CD4-positive, alpha-beta T cell treated with Interleukin-6 for 4 hours (primary cell): ENCODE measurements around the gene PRX.
"Not testable (repeated sequence)": the region's sequence is repeated elsewhere in the genome, so short reads cannot be mapped to it uniquely, and the experiment has no call there.

Source experiments
- DNase-seq: peaks from one replicate; pipeline ENCODE4 v3.0.0-alpha.2; 2020; ENCODE audit warnings: mixed read lengths

PRX gene

DNA sequence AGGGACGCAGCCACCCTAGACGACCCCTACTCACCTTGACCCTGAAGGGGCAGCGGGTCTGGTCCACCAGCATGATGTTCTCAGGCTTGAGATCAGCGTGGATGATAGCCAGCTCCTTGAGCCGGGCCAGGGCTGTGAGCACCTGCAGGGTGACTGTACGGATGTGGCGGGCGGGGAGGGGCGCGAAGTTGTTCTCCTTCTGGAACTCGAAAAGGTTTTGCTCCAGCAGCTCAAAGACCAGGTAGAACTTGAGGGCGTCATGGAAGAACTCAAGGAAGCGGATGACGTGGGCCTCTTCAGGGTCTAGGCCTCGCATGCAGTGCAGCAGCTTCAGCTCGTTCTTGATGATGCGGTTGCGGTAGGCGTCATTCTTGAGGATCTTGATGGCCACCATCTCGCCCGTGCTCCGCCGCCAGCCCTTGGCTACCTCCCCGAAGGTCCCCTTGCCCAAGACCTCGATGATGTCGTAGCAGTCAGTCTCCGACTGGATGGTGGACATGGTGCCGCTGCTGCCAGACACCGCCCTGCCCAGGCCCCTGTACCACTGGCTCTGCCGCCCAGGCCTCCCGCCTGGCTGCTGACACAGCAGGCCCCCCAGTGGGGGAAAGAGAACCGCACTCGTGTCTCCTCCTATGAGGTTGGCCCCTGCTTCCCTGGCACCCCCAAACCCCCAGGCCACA lies 23.6 kb downstream of the PRX start:
- DNase-seq: no peak

DNA sequence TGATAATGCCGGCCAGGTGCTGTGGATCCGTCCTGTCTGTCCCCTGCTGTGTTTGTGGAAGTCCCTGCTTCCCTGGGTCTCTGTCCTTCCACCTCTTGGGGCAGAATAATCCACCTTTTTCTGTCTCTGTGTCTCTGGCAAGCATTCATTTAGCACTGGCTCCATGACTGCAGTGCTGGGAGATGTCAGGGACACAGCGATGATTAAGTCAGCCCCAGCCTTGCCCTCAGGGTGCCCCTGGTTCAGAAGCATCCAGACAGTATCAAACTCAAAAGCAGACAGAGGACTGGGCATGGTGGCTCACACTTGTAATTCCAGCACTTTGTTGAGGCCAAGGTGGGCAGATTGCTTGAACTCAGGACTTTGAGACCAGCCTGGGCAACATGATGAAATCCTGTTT lies 24.7 kb downstream of the PRX start:
- no peak for DNase-seq

DNA sequence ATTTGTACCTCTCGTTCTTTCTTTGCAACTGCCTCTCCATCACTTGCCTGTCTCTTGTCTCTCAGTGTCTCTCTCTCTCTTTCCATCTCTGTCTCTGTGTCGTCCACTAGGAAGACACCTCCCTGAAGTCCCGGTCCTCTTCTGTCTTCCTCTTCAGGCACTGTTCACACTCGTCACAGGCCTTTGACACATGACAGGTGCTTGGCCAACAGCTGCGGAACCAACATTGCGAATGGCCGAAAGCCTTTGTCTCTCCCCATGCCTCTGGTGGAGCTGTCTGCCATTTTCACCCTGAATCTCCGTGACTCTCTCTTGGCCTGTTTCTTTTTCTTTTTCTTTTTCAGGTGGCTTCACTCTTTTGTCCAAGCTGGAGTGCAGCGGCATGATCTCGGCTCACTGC lies 26.0 kb downstream of the PRX start:
- no peak for DNase-seq

DNA sequence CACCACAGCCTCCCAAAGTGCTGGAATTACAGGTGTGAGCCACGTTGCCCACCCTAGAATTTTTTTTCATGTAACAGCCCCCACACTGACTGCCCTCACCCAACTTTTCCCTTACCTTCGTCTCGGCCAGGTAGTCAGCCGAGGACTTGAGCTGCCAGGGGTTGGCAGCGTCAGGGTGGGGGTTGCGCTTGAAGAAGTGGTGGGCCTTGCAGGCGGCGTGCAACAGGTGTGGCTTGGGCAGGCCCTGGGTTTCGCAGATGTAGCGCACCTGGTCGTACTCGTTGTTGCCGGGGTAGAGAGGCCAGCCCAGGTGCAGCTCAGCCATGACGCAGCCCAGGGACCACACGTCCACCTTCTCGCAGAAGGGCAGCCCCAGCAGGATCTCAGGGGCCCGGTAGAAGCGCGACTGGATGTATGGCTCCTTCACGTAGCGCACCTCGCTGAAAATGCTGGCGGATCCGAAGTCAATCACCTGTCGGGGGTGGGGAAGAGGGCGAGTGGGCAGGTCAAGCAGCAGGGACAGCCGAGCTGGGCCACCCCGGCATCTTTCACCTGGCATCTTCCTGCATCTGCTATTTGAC lies 29.4 kb downstream of the PRX start:
- DNase-seq: no peak

DNA sequence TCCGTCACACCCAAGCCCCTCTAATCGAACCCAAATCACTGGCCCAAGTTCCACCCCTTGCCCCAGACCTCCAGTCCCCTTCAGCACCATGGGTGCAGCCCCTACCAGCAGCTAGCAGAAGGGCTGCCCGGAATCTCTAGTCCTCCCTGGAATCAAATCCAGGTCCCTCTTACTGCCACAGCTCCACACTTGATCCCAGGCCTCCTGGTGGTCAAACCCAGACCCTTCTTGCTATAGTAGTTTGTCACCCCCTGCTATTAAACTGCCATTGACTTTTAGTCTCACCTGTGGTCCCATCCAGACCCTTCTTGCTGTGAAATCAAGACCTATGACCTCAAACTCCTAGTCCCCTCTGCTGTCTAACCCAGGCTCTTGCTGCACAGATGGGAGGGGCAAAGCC lies 31.9 kb downstream of the PRX start:
- no peak for DNase-seq

DNA sequence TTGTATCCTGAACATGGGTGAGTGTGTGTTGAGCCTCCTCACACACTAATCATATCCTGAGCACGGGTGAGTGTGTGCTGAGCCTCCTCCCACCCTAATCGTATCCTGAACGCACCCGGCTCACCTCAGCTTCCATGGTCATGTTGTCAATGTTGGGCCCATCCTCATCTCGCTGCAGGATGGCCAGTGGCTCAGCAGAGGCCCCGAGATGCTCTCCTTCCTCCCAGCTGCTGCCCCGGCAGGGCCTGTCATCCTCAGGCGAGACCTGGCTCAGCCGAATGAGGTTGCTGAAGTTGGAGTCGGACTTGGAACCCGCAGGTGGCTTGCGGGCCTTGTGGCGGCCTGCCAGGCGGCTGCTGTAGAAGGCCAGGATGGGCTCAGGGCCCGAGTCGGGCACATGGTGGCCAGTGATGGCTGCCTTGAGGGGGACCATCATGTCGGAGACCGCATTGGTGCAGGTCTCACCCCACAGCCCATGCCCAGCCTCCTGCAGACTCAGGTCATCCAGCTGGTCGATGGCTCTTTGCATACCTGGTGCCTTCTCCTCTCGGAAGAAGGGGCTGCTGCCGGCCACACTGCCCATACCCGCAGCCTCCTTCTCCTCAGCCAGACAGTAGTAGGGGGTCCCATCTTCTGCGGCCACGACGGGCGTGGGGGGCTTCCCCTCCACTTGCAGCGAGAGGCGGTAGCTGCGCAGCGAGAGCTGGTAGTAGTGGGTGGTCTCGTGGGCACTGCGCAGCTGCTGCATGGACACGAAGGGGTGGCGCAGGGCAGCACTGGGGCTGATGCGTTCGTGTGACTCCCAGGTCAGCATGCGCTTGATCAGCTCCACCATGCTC lies 32.8 kb downstream of the PRX start:
- no peak for DNase-seq

DNA sequence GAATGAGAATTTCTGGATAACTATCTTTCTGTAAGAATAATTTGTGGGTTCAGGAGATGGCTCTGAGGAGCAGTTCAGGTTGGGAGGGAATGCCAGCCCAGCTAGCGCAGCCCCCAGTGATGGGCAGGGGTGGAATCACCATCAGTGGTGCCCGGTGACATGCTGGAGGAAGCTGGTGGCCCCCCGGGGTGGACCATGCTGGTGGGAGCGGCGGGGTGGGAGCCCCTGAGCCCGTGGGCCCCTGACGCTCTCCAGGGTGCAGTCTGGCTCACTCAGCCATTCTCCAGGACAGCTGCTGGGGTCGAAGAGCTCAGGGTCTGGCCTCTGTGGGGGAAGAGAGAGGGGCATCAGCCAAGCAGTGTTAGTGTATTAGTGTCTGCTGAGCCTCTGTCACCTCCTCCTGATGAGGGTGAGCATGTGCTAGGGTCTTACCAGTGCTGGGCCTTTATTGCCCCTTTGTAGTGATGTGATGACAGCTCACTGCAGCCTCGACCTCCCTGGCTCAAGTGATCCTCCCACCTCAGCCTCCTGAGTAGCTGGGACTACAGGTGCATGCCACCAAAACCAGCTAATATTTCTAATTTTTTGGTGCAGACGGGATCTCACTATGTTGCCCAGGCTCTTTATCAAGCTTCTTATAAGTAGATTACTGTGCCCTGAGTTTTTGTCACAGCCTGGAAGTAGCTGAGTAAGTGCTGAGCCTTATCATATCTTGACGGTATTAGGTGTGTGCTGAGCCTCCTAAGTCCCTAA lies 33.6 kb downstream of the PRX start:
- no peak for DNase-seq

DNA sequence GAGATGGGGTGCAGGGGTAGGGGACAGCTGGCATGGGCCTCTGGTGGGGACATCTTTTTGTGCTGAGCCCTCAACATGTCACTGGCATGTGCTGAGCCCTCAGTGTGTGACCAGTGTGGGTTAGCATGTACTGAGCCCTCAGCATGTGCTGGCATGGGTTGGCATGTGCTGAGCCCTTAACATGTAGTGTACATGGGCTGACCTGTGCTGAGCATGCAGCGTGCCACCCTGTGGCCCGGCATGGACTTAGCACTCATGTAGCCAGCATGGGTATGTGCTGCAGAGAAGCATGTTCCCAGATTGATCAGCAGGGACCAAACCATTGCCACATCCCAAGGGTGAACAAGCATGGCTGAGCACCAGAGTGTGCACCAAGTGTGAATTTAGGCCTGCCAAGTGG lies 34.7 kb downstream of the PRX start:
- no peak for DNase-seq

DNA sequence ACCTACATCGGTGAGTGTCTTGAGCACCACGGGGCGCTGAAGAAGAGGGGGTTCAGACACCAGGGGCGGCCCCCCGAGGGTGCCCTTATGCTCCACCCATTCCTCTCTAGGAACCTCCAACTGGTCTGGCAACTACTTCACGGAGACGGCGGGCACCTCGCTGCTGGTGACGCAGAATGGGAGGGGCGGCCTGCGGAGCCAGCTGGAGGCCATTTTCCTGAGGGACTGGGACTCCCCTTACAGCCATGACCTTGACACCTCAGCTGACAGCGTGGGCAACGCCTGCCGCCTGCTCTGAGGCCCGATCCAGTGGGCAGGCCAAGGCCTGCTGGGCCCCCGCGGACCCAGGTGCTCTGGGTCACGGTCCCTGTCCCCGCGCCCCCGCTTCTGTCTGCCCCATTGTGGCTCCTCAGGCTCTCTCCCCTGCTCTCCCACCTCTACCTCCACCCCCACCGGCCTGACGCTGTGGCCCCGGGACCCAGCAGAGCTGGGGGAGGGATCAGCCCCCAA lies 35.2 kb downstream of the PRX start:
- DNase-seq: no peak

DNA sequence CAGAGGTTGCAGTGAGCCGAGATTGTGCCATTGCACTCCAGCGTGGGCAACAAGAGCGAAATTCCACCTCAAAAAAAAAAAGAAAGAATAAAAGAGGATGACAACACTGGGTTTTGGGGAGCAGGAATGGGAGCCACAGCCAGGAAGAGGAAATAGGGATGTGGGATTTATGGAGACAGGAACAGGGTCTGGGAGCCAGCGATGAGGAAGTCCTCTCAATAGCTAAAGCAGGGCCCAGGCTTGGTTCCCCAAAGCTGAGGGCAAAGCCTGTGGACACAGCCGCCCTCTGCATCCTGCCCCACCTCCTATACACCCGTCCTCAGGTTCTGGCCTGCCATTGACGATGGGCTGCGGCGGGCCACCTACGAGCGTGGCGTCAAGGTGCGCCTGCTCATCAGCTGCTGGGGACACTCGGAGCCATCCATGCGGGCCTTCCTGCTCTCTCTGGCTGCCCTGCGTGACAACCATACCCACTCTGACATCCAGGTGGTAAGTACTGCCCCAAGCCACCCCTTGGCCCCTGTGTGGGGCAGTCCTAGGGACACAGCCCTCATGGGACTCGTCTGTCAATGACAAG lies 36.8 kb downstream of the PRX start:
- no peak for DNase-seq

DNA sequence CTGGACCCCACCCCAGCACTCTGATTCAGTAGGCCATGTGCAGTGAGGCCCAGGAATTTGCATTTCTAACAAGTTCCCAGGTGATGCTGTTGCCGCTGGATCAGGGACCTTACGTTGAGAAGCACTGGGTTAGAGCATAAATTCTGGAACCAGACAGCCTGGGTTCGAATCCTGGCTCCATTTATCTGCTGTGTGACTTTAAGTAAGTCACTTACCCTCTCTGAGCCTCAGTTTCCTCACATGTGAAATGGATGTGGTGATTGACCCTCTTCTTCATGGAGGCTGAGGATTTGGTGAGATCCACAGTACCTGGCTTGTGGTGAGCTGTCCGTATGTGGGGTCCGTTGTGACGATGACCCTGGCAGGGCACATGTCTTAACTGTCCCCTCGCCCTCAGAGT lies 39.1 kb downstream of the PRX start:
- DNase-seq: no peak

DNA sequence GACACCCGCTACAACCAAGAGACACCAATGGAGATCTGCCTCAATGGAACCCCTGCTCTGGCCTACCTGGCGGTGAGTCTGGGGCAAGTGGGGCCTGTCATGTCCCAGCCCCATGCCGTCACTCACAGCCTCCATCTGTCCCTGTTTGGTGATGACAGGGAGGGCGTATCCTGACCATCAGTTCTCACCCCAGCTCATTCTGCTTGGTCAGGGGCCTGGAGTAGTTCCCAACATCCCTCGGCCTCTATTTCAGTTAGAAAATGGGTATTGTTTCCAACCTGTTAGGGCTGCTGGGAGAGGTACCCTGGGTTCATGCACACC lies 41.4 kb downstream of the PRX start:
- no peak for DNase-seq

DNA sequence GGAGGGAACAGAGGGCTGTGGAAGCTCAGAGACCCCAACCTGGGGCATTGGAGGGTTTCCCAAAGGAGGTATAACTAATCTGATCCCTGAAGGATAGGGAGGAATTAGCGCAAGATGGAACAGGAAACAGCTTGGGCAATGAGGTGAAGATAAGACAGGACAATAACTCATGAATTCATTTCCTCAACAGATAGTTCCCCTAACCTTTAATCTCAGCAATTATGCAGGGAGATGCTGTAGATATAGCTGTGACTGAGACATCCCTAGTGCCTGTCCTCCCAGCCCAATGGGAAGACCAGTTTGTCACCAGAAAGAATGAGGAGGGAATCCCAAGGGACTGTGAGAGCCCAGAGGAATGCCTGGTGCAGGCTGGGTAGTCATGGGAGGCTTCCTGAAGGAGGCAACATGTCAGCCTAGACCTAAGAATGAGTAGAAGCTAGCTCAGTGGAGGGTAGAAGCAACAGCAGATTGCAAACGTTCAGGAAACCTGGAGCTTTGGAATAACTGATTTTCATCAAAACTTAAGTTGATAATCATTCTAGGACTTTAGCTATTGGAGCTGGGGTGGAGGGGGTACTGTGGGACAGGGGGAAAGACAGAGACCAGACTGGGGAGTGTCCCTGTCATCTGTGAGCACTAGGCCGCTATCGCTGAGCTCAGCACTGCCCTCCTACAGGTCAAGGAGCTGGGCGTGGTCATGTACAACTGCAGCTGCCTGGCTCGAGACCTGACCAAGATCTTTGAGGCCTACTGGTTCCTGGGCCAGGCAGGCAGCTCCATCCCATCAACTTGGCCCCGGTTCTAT lies 42.0 kb downstream of the PRX start:
- no peak for DNase-seq

DNA sequence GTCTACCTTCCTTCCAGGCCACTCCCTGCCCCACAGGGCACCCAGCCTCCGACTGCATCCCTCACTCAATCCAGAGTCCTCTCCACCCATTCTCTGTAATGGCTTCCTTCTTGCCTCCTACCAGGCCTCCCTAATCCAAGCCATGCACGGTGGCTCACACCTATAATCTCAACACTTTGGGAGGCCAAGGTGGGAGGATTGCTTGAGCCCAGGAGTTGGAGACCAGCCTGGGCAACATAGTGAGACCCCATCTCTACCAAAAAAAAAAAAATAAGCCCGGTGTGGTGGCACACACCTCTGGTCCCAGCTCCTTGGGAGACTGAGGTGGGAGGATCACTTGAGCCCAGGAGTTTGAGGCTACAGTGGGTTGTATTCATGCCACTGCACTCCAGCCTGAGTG lies 42.9 kb downstream of the PRX start:
- not testable (repeated sequence) for DNase-seq

DNA sequence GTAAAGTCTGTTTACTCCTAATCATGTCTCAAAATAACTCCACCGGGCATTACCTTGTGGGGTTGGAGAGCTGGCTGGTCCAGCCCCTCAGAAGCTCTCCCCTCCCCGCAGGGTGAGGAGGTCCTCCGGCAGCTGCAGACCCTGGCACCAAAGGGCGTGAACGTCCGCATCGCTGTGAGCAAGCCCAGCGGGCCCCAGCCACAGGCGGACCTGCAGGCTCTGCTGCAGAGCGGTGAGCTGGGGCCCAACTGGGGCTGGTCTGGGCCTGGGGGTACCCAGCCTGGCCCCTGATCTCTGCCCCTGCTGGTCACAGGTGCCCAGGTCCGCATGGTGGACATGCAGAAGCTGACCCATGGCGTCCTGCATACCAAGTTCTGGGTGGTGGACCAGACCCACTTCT lies 43.4 kb downstream of the PRX start:
- no peak for DNase-seq

DNA sequence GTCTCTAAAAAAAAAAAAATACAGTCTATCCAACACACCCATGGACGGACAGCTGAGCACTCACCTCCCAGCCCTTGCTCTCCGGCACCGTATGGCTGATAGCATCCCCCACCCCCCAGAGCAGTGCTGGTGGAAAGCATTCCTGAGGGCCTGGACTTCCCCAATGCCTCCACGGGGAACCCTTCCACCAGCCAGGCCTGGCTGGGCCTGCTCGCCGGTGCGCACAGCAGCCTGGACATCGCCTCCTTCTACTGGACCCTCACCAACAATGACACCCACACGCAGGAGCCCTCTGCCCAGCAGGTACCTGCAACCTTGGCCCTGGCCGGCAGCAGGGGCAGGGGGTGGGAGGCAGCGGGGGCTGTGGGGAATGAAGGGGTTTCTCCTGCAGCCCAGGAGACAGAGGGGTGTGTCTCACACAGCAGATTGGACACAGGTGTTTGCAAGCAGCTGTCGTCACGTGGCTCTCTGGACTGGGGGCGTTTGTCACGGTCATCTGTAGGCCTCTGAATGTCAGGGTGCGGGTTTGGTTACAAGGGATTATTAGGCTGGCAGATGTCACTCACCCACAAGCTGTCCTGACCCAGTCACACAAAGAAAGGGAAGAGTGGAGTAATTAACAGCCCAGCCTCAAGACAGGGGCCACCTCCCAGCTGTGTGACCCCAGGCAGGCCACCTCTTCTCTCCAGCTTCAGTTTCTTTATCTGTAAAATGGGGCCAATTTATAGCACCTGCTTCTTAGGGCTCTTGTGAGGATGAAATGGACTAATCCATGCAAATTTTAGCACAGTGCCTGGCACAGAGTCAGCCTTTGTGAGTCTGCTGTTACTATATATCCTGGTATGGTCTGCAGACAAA lies 45.4 kb downstream of the PRX start:
- no peak for DNase-seq

DNA sequence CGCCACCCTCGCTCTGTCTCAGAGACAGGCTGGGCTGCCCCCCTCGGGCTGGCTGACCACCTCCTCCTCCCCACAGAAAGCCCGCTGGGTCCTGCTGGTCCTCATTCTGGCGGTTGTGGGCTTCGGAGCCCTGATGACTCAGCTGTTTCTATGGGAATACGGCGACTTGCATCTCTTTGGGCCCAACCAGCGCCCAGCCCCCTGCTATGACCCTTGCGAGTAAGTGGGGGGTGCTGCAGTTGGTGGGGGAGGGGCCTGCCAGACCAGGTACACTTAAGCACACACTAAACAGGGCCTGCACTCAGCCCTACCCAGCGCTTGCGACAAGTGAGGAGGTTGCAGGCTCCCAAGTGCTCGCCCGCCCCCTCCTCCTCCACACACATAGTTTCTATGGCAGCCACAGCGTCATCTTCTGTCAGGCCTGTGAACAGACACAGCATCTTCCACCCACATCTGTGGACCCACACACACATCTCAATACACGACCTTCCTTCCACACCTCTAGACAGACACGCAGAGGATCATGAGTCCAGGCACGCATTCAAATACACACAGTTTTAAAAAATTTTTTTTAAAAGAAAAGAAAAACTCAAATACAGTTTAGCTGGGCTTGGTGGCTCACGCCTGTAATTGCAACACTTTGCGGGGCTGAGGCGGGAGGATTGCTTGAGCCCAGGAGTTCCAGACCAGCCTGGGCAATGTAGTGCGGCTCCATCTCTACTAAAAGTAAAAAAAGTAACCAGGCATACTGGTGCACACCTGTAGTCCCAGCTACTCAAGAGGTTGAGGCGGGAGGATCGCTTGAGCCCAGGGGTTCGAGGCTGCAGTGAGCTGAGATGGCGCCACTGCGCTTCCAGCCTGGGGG lies 46.2 kb downstream of the PRX start:
- DNase-seq: no peak

DNA sequence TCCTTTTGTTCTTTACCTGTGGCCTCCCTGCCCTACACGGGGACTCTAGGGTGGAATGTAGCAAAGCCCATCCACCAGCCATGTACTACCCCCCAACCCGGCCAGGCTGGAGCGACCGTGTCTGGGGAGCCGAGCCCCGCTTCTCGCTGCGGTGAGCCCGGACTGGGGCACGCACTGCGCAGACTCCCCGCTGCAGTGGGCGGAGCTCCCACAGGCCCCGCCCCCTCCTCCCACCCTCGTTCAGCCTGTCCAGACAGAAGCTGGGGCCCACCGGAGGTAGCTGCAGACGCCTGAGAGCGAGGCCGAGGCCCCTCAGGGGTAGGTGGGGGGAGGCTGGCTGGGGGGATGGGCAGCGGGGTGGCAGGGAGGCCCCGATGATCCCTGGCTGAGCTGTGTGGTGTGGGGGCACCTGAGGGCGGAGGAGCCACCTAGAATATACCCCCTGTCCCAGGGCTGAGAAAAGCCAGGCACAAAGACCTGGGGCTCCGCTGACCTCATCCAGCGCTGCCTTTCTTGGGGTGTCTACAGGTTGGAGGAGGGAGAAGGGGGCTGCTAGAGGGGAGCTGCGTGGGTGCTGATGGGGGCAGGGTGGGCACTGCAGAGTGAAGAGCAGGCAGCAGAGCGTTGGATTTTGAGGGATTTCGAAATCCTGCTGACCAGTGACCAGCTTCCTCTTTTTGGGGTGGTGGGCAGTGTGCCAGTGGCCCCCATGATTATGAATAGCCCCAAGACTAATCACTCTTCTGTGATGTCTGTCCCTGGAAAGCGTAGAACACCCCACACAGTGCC lies 47.4 kb downstream of the PRX start:
- DNase-seq: peak; percentile 45

DNA sequence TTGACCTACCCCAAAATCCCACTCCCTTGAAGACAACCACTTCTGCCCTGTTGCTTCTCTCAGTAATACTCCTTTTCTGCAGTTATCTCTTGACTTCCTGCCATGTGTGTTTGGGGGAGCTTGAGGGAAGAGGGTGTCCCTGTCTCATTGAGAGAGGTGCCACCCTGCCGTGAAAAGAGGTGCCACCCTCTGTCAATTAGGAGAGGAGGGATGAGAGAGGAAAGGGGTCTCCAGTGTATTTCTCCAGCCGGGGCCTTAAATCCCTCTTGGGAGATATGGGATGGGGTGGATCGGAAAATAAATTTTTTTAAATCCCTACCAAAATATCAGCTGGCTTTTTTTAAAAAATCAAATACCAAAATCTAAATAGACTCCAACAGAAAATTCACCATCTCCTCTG lies 48.2 kb downstream of the PRX start:
- DNase-seq: no peak
